Fibroblast of the aortic adventitia (primary cell): Measurements from ENCODE around the gene MRPS18C. TPM values are rescaled to one million over a fixed set of nuclear protein-coding genes. Genes with fewer than 3 reads are reported as not detected.
"Not testable (repeated sequence)": the region's sequence is repeated elsewhere in the genome, so short reads cannot be mapped to it uniquely, and the experiment has no call there.

Source experiments
- DNase-seq: peaks from one replicate; pipeline ENCODE4 v3.0.0-alpha.2; 2010; ENCODE audit warnings: low read depth
- H3K4me3 ChIP-seq: 2 replicates; pipeline ENCODE4 v1.5.1; 2011; ENCODE audit warnings: low read depth, mild to moderate bottlenecking, control low read depth, low read length, moderate library complexity
- CTCF ChIP-seq: IDR thresholded peaks from 2 replicates; pipeline ENCODE4 v1.5.1; 2011; ENCODE audit warnings: mild to moderate bottlenecking, low read length, control low read depth, inconsistent platforms; ENCODE audit not compliant: insufficient read depth
- total RNA-seq: library from RNA; depleted of rRNA; stranded (reverse); fragments of >200 nt; gene quantifications from 2 replicates; pipeline ENCODE4 v1.2.3, GENCODE V29; 2012; ENCODE audit warnings: low replicate concordance

The MRPS18C gene
- total RNA-seq, 1 donor: 26.1 TPM

- no peak overlapping the region for H3K4me3 ChIP-seq
- no peak for DNase-seq
- no peak for TF ChIP-seq CTCF
Measured at GRCh38 chr4:83498187-83498586, 42.3 kb downstream of the MRPS18C start.

GRCh38 chr4:83501671-83502070 lies 45.8 kb downstream of the MRPS18C start:
- H3K4me3 ChIP-seq, DNase-seq: not testable (repeated sequence)

- no peak for TF ChIP-seq CTCF
- no peak for DNase-seq
- H3K4me3 ChIP-seq: no peak overlapping the region
Measured at GRCh38 chr4:83503974-83504373, 48.1 kb downstream of the MRPS18C start.

- DNase-seq: no peak
- no peak overlapping the region for H3K4me3 ChIP-seq
- TF ChIP-seq CTCF: no peak
Measured at GRCh38 chr4:83504503-83504902, 48.6 kb downstream of the MRPS18C start.

- H3K4me3 ChIP-seq: no peak overlapping the region
- no peak for TF ChIP-seq CTCF
- DNase-seq: no peak
Measured at GRCh38 chr4:83504996-83505395, 49.1 kb downstream of the MRPS18C start.

- peak; percentile 62 for TF ChIP-seq CTCF
- H3K4me3 ChIP-seq: not testable (repeated sequence)
- peak; percentile 79 for DNase-seq
Measured at GRCh38 chr4:83509156-83509585, 53.3 kb downstream of the MRPS18C start.

GRCh38 chr4:83510442-83510841 lies 54.6 kb downstream of the MRPS18C start:
- H3K4me3 ChIP-seq: no peak overlapping the region
- no peak for TF ChIP-seq CTCF
- no peak for DNase-seq

Other genes starting within 250 kb of the MRPS18C start
- 7.4 and 16.1 TPM in 2 replicates for gene COQ2, start 171.3 kb upstream of the MRPS18C start, total RNA-seq
- gene HPSE, start 121.2 kb upstream of the MRPS18C start, total RNA-seq: 0.27 and 2.7 TPM in 2 replicates
- gene HELQ, start 235 bp upstream of the MRPS18C start, total RNA-seq: 18.0 and 44.8 TPM in 2 replicates
- 14.8 and 27.3 TPM in 2 replicates for gene ABRAXAS1, start 29.0 kb downstream of the MRPS18C start, total RNA-seq
- gene GPAT3, start 80.0 kb downstream of the MRPS18C start, total RNA-seq: 10.7 and 15.2 TPM in 2 replicates